ENCODE results near the gene PRPS1L1. TPM values are rescaled to one million over a fixed set of nuclear protein-coding genes. Genes with fewer than 3 reads are reported as not detected.

PRPS1L1 gene
- polyA plus RNA-seq, 1 of the 3 experiments (the other 2 are of a cell fraction) = not detected

GRCh38 chr7:18036783-18037182 is 9.1 kb upstream of the PRPS1L1 start:
- ChIA-PET CTCF (interaction anchor here (0.8 to 1.6 kb wide), 3 partner anchors 11 to 52 kb away, joined by 3 read pairs; no protein-coding TSS in a partner anchor), POLR2A (no interaction called here)
- TF ChIP-seq POLR2AphosphoS5 (IDR thresholded peaks at IDR 0.05; ENCODE audit: low read depth, low read length) (no peak), NFIC (IDR thresholded peaks at IDR 0.05; ENCODE audit: borderline replicate concordance) (no peak), CHD2 (IDR thresholded peaks at IDR 0.05; ENCODE audit: low read length, partially characterized antibody) (no peak), RCOR1 (IDR thresholded peaks at IDR 0.05; ENCODE audit: low read length) (no peak), USF1 (IDR thresholded peaks at IDR 0.05; ENCODE audit: borderline replicate concordance, low read depth) (no peak), RFX5 (IDR thresholded peaks at IDR 0.05; ENCODE audit: low read length) (no peak), TEAD4 (IDR thresholded peaks at IDR 0.05; ENCODE audit: borderline replicate concordance, insufficient read depth) (no peak), FOXM1 (IDR thresholded peaks at IDR 0.05; ENCODE audit: low read depth) (no peak), GATA2 (CRISPR knock-in tag; IDR thresholded peaks at IDR 0.05) (no peak), ELF1 (IDR thresholded peaks at IDR 0.05) (no peak), ZBTB33 (IDR thresholded peaks at IDR 0.05; ENCODE audit: borderline replicate concordance, low read depth) (no peak), RXRA (IDR thresholded peaks at IDR 0.05; ENCODE audit: borderline replicate concordance, low read depth) (no peak), YY1 (IDR thresholded peaks at IDR 0.05; ENCODE audit: low read depth) (no peak)
- Histone ChIP-seq H3K9me2 (no peaks in the 10 kb centered on the region), H3K79me2 (ENCODE audit: insufficient read depth) (no peaks in the 10 kb centered on the region), H2AFZ (ENCODE audit: low read depth) (no peak overlapping the region), H3K4me3 (ENCODE audit: low read depth in 2 of 2, low read length in 1 of 2) (no peak overlapping the region), H3K36me3 (replicated peaks in 1 of 2; ENCODE audit: control insufficient read depth in 1 of 2, insufficient read depth in 2 of 2, low read length in 1 of 2) (no peaks in the 10 kb centered on the region), H3K4me1 (ENCODE audit: control insufficient read depth in 1 of 2, insufficient read depth in 2 of 2, low read depth in 1 of 2, low read length in 1 of 2) (peaks cover 0 to 13% of the 10 kb centered on the region in 2 experiments; a peak in 1 of 4 replicates), H3K9ac (no peak overlapping the region), H3K9me3 (no peaks in the 10 kb centered on the region), H3F3A (replicated peaks; ENCODE audit: insufficient read depth) (peaks cover 6% of the 10 kb centered on the region), H3K27me3 (ENCODE audit: insufficient read depth) (peaks cover 10% of the 10 kb centered on the region; the same call in 1 of the 2 replicates), H4K20me1 (ENCODE audit: insufficient read depth) (no peaks in the 10 kb centered on the region), H3K27ac (ENCODE audit: low read depth in 2 of 2, low read length in 1 of 2) (no peak overlapping the region), H3K4me2 (no peak overlapping the region)
- DNase-seq = no peak
- 54% methylated on average over 3 of the region's 3 CpGs for WGBS (ENCODE audit: low lambda C conversion rate)

GRCh38 chr7:18030758-18031157 is 3.1 kb upstream of the PRPS1L1 start:
- H3K79me2 ChIP-seq (ENCODE audit: insufficient read depth) = no peaks in the 10 kb centered on the region
- no peak overlapping the region for H3K9ac ChIP-seq
- H3K9me3 ChIP-seq = no peaks in the 10 kb centered on the region
- H3K27me3 ChIP-seq (ENCODE audit: insufficient read depth) = peaks cover 28% of the 10 kb centered on the region; the same call in 1 of the 2 replicates
- 0% methylated on average over 1 of the region's 1 CpG for WGBS (ENCODE audit: low lambda C conversion rate)
- CTCF ChIA-PET = interaction anchor here (0.8 to 2.1 kb wide), 5 partner anchors 10 to 291 kb away, joined by 3 to 6 read pairs (median 3); no protein-coding TSS in a partner anchor
- POLR2A ChIA-PET = no interaction called here
- DNase-seq = no peak
- H2AFZ ChIP-seq (ENCODE audit: low read depth) = no peak overlapping the region
- H3K4me3 ChIP-seq (ENCODE audit: low read depth in 2 of 2, low read length in 1 of 2) = no peak overlapping the region
- H3K4me2 ChIP-seq = no peak overlapping the region
- H3K4me1 ChIP-seq (ENCODE audit: control insufficient read depth in 1 of 2, insufficient read depth in 2 of 2, low read depth in 1 of 2, low read length in 1 of 2) = no peaks in the 10 kb centered on the region; a peak in 1 of 4 replicates
- no peak overlapping the region for H3K27ac ChIP-seq (ENCODE audit: low read depth in 2 of 2, low read length in 1 of 2)
- no peaks in the 10 kb centered on the region for H4K20me1 ChIP-seq (ENCODE audit: insufficient read depth)
- H3F3A ChIP-seq (replicated peaks; ENCODE audit: insufficient read depth) = no peaks in the 10 kb centered on the region
- no peaks in the 10 kb centered on the region for H3K9me2 ChIP-seq
- H3K36me3 ChIP-seq (replicated peaks in 1 of 2; ENCODE audit: control insufficient read depth in 1 of 2, insufficient read depth in 2 of 2, low read length in 1 of 2) = no peaks in the 10 kb centered on the region
- no peak for TF ChIP-seq FOXM1 (IDR thresholded peaks at IDR 0.05; ENCODE audit: low read depth)
- no peak for TF ChIP-seq REST (IDR thresholded peaks at IDR 0.05; ENCODE audit: low read depth, low read length)
- no peak for TF ChIP-seq GATA2 (CRISPR knock-in tag; IDR thresholded peaks at IDR 0.05)
- no peak for TF ChIP-seq CTCF (IDR thresholded peaks at IDR 0.05)
- no peak for TF ChIP-seq USF2 (IDR thresholded peaks at IDR 0.05; ENCODE audit: borderline replicate concordance, low read depth, low read length)
- TF ChIP-seq RXRA (IDR thresholded peaks at IDR 0.05; ENCODE audit: borderline replicate concordance, low read depth) = no peak
- TF ChIP-seq SIN3A (IDR thresholded peaks at IDR 0.05; ENCODE audit: borderline replicate concordance, low read depth, low read length) = no peak
- no peak for TF ChIP-seq RFX5 (IDR thresholded peaks at IDR 0.05; ENCODE audit: low read length)
- no peak for TF ChIP-seq TCF12 (IDR thresholded peaks at IDR 0.05)
- no peak for TF ChIP-seq EP300 (IDR thresholded peaks at IDR 0.05; ENCODE audit: borderline replicate concordance in 1 of 2, low read depth in 1 of 2, low read length in 1 of 2)
- TF ChIP-seq ELF1 (IDR thresholded peaks at IDR 0.05) = no peak
